Colonic mucosa (tissue), 4 donors: Measurements from ENCODE around the gene PRKAR2B. TPM values are rescaled to one million over a fixed set of nuclear protein-coding genes. Genes with fewer than 3 reads are reported as not detected.
"Not testable (repeated sequence)": the region's sequence is repeated elsewhere in the genome, so short reads cannot be mapped to it uniquely, and the experiment has no call there.

Source experiments
- DNase-seq: peaks from one replicate; pipeline ENCODE4 v3.0.0-alpha.2; 2020
- H3K27ac ChIP-seq: fragments of 200-600 bp; one replicate; pipeline ENCODE4 v1.8.0; 2021
- H3K27me3 ChIP-seq: fragments of 200-600 bp; one replicate; pipeline ENCODE4 v1.8.0; 2021
- H3K36me3 ChIP-seq: fragments of 200-600 bp; one replicate; pipeline ENCODE4 v1.8.0; 2021
- H3K4me1 ChIP-seq: fragments of 200-600 bp; one replicate; pipeline ENCODE4 v1.8.0; 2021; ENCODE audit warnings: mild to moderate bottlenecking
- H3K4me3 ChIP-seq: fragments of 200-600 bp; one replicate; pipeline ENCODE4 v1.8.0; 2021
- H3K9ac ChIP-seq, 2 donors: one replicate each; pipeline ENCODE4 v1.7.0; 2013; ENCODE audit warnings: control low read depth in 2 of 2, low read depth in 2 of 2, low read length in 2 of 2
- H3K9me3 ChIP-seq: fragments of 200-600 bp; one replicate; pipeline ENCODE4 v1.8.0; 2021
- intact Hi-C: fragments of 100-400 bp; cut with DNase I; formaldehyde crosslinking; loops from one replicate; pipeline ENCODE4 v1.14.1; 2022
- total RNA-seq, 2 donors: library from RNA; stranded (reverse); fragmentation: NEBNext Ultra II Directional in 1 of 2; extraction: Animal tissue kit (Norgen Biotek cat#: 25700) in 1 of 2; gene quantifications; one replicate each; pipeline ENCODE4 v1.2.1, GENCODE V29; 2021
- TF ChIP-seq, protein P1 (sequence below): fragments of 200-600 bp; IDR thresholded peaks from one replicate; pipeline ENCODE4 v1.8.0; 2022; ENCODE audit warnings: antibody characterized with exemption, mild to moderate bottlenecking
- donor health status: healthy.
- donor health status: DM: no; HTN: no; CAD: no.
- donor health status: DM: no; HTN: no; CAD: no.

PRKAR2B gene
- total RNA-seq, 2 donors from 2014 or later, result 9.3 to 11.7 TPM

DNA sequence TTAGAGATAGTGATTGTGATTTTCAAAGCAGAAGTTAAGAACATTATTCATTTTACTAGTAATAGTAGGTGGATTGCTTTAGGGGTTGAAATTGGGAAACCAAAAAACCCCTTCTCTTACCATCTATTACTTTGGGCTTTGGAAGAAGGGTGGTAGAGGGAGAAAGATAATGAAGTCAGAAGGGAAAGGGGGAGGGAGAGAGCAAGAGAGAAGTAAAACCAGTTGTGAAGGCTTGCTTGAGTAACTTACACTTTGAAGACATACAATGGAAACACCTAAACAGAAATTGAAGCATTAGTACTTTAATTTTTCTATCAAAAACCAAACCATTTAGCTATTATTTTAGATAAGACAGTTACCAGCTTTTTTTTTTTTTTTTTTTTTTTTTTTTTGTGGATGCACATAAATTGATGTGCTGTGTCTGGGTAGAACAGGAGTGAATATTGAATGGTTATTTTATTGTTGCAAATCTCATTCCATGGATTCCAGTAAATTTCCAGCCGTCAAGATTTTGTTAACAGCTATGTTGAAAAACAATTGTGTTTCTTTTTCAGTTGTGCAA lies 5.5 kb downstream of the PRKAR2B start:
- DNase-seq, result no peak
- H3K4me3 ChIP-seq, result no peak overlapping the region
- H3K9ac ChIP-seq, result no peak overlapping the region
- no peak overlapping the region for H3K27ac ChIP-seq
- no peaks in the 10 kb centered on the region for H3K36me3 ChIP-seq
- H3K4me1 ChIP-seq, result peaks cover 4% of the 10 kb centered on the region
- no peaks in the 10 kb centered on the region for H3K27me3 ChIP-seq
- TF ChIP-seq, protein P1, sequence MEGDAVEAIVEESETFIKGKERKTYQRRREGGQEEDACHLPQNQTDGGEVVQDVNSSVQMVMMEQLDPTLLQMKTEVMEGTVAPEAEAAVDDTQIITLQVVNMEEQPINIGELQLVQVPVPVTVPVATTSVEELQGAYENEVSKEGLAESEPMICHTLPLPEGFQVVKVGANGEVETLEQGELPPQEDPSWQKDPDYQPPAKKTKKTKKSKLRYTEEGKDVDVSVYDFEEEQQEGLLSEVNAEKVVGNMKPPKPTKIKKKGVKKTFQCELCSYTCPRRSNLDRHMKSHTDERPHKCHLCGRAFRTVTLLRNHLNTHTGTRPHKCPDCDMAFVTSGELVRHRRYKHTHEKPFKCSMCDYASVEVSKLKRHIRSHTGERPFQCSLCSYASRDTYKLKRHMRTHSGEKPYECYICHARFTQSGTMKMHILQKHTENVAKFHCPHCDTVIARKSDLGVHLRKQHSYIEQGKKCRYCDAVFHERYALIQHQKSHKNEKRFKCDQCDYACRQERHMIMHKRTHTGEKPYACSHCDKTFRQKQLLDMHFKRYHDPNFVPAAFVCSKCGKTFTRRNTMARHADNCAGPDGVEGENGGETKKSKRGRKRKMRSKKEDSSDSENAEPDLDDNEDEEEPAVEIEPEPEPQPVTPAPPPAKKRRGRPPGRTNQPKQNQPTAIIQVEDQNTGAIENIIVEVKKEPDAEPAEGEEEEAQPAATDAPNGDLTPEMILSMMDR, result no peak
- H3K9me3 ChIP-seq, result no peaks in the 10 kb centered on the region
- intact Hi-C loops, result no loop called here

DNA sequence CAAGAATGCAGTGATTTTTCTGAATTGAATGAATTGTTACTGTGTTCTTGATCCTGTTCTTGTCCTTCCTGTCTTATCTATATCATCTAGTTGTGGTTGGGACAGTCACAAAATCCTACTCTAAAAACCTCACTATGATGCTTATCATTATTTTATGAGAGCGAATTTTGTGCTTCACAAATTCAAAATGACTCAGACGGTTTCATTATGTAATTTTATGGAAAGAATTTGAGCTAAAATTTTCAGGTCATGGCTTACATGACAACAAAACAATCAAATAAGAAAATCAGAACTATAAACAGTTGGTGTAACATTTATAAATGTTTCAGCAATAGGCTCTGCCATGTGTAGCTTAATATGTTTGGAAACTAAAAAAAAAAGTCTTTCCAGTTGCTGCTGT lies 6.9 kb downstream of the PRKAR2B start:
- H3K4me1 ChIP-seq, result no peaks in the 10 kb centered on the region
- no peak overlapping the region for H3K9ac ChIP-seq
- no peak for DNase-seq
- no peak overlapping the region for H3K27ac ChIP-seq
- TF ChIP-seq, protein P1, result no peak
- H3K9me3 ChIP-seq, result no peaks in the 10 kb centered on the region
- no peak overlapping the region for H3K4me3 ChIP-seq
- H3K36me3 ChIP-seq, result no peaks in the 10 kb centered on the region
- no peaks in the 10 kb centered on the region for H3K27me3 ChIP-seq
- intact Hi-C loops, result no loop called here

DNA sequence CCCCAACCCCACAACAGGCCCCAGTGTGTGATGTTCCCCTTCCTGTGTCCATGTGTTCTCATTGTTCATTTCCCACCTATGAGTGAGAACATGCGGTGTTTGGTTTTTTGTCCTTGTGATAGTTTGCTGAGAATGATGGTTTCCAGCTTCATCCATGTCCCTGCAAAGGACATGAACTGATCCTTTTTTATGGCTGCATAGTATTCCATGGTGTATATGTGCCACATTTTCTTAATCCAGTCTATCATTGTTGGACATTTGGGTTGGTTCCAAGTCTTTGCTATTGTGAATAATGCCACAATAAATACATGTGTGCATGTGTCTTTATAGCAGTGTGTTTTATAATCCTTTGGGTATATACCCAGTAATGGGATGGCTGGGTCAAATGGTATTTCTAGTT lies 10.5 kb downstream of the PRKAR2B start:
- H3K9me3 ChIP-seq, DNase-seq, H3K36me3 ChIP-seq, H3K4me1 ChIP-seq, H3K9ac ChIP-seq, intact Hi-C loops, H3K27me3 ChIP-seq, H3K4me3 ChIP-seq, H3K27ac ChIP-seq: not testable (repeated sequence)

DNA sequence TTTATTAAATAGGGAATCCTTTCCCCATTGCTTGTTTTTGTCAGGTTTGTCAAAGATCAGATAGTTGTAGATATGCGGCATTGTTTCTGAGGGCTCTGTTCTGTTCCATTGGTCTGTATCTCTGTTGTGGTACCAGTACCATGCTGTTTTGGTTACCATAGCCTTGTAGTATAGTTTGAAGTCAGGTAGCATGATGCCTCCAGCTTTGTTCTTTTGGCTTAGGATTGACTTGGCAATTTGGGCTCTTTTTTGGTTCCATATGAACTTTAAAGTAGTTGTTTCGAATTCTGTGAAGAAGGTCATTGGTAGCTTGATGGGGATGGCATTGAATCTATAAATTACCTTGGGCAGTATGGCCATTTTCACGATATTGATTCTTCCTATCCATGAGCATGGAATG lies 11.6 kb downstream of the PRKAR2B start:
- DNase-seq, H3K36me3 ChIP-seq, H3K4me3 ChIP-seq, H3K9me3 ChIP-seq, intact Hi-C loops, H3K27me3 ChIP-seq, H3K4me1 ChIP-seq, H3K9ac ChIP-seq, H3K27ac ChIP-seq: not testable (repeated sequence)

DNA sequence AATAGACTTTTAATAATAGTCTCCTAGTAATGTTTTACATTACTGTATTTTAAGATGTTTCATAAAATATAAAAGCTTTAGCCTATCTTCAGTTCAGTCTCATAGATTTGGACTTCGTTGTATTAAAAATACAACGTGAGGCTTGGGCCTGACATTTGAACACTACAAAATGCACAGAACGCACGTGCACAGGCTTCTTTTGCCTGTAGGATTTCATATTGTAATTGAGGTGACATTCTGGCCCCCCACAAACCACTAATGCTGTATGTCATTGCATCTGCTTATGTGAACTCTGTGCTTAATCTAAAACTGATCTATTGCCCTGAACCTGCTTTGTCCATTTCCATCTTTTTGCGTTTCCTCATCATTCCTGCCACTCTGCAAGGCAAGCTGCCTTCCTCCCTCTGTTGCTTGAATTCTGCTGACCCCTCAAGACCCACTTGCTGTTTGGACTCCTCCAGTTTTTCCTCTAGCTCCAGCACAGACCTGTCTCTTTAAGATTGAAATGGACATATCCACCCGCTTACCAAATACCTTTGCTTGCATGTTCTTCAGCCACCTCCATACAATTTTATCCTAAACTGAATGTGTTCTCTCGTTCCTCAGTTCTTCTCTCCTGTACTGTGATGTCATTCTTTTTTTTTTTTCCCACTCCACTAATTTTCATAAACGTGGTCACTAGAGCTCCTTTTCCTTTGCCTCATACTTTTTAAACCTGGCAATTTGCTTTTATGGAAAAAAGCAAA lies 12.4 kb downstream of the PRKAR2B start:
- intact Hi-C loops, result no loop called here

DNA sequence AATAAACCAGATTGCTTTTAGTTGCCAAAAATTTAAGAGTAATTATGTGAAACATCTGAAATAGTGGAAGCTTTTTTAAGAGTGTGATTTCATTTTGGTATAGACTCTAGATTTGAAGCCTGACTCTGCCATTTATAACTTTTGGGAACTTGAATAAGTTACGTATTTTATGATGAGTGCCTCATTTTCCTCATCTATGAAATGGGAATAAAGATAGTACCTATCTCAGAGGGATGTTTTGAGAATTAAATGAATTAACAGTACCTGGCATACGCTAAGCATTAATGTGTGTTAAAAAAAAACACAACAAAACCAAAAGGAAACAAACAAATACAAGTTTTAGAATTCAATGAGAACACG lies 12.9 kb downstream of the PRKAR2B start:
- no peak overlapping the region for H3K4me3 ChIP-seq
- TF ChIP-seq, protein P1, result no peak
- no peaks in the 10 kb centered on the region for H3K4me1 ChIP-seq
- H3K9ac ChIP-seq, result no peak overlapping the region
- H3K27me3 ChIP-seq, result no peaks in the 10 kb centered on the region
- H3K9me3 ChIP-seq, result no peaks in the 10 kb centered on the region
- H3K36me3 ChIP-seq, result no peaks in the 10 kb centered on the region
- H3K27ac ChIP-seq, result no peak overlapping the region
- no peak for DNase-seq
- intact Hi-C loops, result no loop called here

More for the DNA sequence above, 12.4 kb downstream of the PRKAR2B start:
- H3K9me3 ChIP-seq, result no peaks in the 10 kb centered on the region
- H3K27me3 ChIP-seq, result no peaks in the 10 kb centered on the region
- no peak overlapping the region for H3K27ac ChIP-seq
- no peak overlapping the region for H3K4me3 ChIP-seq
- no peak for DNase-seq
- no peaks in the 10 kb centered on the region for H3K4me1 ChIP-seq
- TF ChIP-seq, protein P1, result no peak
- H3K9ac ChIP-seq, result no peak overlapping the region
- H3K36me3 ChIP-seq, result no peaks in the 10 kb centered on the region
